Mesothelial cell of epicardium (in vitro differentiated cells): ENCODE data around the gene C1orf198. TPM values are rescaled to one million over a fixed set of nuclear protein-coding genes. Genes with fewer than 3 reads are reported as not detected.

ENCODE experiments used
- DNase-seq, 2 experiments: peaks; one replicate each; pipeline ENCODE4 v3.0.0; 2021; ENCODE audit warnings: low spot score in 2 of 2; ENCODE audit not compliant: unreplicated experiment in 2 of 2
- H3K27ac Mint-ChIP-seq: 2 replicates; pipeline ENCODE4 v1.8.0; 2021; ENCODE audit warnings: mixed read lengths
- H3K27me3 Mint-ChIP-seq: 2 replicates; pipeline ENCODE4 v1.8.0; 2021; ENCODE audit warnings: low read depth, mixed read lengths
- H3K36me3 Mint-ChIP-seq: 2 replicates; pipeline ENCODE4 v1.8.0; 2021; ENCODE audit warnings: mixed read lengths
- H3K4me1 Mint-ChIP-seq: 2 replicates; pipeline ENCODE4 v1.8.0; 2021; ENCODE audit warnings: mixed read lengths
- H3K4me3 Mint-ChIP-seq: 2 replicates; pipeline ENCODE4 v1.8.0; 2021; ENCODE audit warnings: mild to moderate bottlenecking, moderate library complexity, mixed read lengths
- H3K9me3 Mint-ChIP-seq: 2 replicates; pipeline ENCODE4 v1.8.0; 2021; ENCODE audit warnings: mixed read lengths
- total RNA-seq: library from RNA; stranded (reverse); gene quantifications from 3 replicates; pipeline ENCODE4 v1.2.1, GENCODE V29; 2021
- TF ChIP-seq, protein P1 (sequence below): fragments of 200-600 bp; sonication (generic); IDR thresholded peaks from one replicate; pipeline ENCODE4 v1.5.0; 2021; ENCODE audit warnings: antibody characterized with exemption; ENCODE audit not compliant: unreplicated experiment

C1orf198 gene
- total RNA-seq, 1 donor from 2014 or later, result 143 TPM

DNA sequence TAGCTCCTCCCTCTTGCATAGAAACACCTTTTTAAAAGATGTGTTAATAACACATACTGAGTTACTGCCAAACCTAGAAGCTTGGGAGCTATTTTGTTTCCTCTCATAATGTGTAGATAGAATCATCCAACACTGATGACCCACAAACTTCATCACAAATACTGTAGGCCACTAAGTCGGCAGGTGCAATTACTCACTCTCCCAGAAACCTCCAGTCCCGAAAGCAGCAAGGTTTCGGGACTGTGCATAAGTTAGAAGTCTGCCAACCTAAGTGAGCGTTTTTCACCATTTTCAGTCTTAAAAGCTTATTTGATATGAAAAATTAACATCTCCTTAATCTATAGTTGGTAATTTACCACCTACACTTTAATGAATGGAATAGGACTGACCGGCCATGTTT lies 32.0 kb downstream of the C1orf198 start:
- no peak overlapping the region for H3K4me3 Mint-ChIP-seq
- H3K9me3 Mint-ChIP-seq, result peaks cover 16% of the 10 kb centered on the region
- no peak for DNase-seq
- no peak overlapping the region for H3K27ac Mint-ChIP-seq
- H3K36me3 Mint-ChIP-seq, result peaks cover 41% of the 10 kb centered on the region
- no peaks in the 10 kb centered on the region for H3K27me3 Mint-ChIP-seq
- peaks cover 26% of the 10 kb centered on the region for H3K4me1 Mint-ChIP-seq
- TF ChIP-seq, protein P1, sequence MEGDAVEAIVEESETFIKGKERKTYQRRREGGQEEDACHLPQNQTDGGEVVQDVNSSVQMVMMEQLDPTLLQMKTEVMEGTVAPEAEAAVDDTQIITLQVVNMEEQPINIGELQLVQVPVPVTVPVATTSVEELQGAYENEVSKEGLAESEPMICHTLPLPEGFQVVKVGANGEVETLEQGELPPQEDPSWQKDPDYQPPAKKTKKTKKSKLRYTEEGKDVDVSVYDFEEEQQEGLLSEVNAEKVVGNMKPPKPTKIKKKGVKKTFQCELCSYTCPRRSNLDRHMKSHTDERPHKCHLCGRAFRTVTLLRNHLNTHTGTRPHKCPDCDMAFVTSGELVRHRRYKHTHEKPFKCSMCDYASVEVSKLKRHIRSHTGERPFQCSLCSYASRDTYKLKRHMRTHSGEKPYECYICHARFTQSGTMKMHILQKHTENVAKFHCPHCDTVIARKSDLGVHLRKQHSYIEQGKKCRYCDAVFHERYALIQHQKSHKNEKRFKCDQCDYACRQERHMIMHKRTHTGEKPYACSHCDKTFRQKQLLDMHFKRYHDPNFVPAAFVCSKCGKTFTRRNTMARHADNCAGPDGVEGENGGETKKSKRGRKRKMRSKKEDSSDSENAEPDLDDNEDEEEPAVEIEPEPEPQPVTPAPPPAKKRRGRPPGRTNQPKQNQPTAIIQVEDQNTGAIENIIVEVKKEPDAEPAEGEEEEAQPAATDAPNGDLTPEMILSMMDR, result no peak

DNA sequence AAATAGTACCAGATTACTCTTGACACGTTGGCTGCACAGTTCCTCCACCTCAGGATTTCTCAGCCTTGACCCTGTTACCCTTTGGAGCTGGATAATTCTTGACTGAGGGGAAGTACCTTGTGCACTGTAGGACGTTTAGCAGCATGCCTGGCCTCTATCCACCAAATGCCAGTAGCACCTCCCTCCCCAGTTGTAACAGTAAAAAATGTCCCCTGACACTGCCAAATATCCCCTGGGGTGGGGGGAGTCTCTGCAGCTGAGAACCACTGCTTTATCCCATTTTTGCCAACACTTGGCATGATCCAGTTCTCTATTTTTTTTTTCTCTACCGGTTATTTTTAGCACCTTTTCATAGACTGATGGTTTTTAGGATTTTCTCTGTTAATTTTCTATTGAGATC lies 34.0 kb downstream of the C1orf198 start:
- Mint-ChIP-seq H3K9me3 (peaks cover 22% of the 10 kb centered on the region), H3K36me3 (peaks cover 25% of the 10 kb centered on the region), H3K27me3 (no peaks in the 10 kb centered on the region), H3K27ac (no peak overlapping the region), H3K4me3 (no peak overlapping the region), H3K4me1 (peaks cover 13% of the 10 kb centered on the region)
- DNase-seq, result no peak
- TF ChIP-seq, protein P1, result no peak

DNA sequence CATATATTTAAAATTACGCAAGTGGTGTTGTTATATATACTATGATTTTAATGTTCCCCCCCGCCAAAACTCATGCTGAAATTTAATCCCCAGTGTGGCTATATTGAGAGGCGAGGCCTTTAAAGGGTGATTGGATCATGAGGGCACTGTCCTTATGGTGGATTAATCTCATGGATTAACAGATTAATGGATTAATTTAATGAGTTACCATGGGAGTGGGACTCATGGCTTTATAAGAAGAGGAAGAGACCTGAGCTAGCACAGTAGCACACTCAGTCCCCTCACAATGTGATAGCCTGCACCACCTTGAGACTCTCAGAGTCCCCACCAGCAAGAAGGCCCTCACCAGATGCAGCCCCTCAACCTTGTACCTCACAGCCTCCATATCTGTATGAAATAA lies 34.8 kb downstream of the C1orf198 start:
- DNase-seq, result no peak
- peaks cover 18% of the 10 kb centered on the region for H3K36me3 Mint-ChIP-seq
- H3K27ac Mint-ChIP-seq, result no peak overlapping the region
- TF ChIP-seq, protein P1, result no peak
- peaks cover 13% of the 10 kb centered on the region for H3K4me1 Mint-ChIP-seq
- no peak overlapping the region for H3K4me3 Mint-ChIP-seq
- H3K9me3 Mint-ChIP-seq, result peaks cover 22% of the 10 kb centered on the region
- no peaks in the 10 kb centered on the region for H3K27me3 Mint-ChIP-seq

DNA sequence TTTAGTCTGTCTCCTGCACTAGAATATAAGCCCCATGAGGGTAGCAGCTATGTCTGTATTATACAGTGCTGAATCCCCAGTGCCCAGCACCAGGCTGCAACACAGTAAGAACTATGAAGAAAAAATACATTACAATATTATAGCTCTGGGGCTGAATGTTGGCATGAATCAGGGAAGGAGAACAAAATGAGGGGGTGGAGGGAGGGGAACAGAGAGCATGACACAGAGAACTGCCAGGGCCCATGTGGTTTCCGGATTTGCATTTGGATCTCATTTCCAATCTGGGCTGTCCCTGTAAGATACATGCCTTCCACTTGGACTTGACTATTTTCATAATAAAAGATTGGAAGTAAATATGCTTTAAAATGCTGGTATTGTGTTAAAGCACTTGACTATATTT lies 35.8 kb downstream of the C1orf198 start:
- no peak overlapping the region for H3K4me3 Mint-ChIP-seq
- no peak overlapping the region for H3K27ac Mint-ChIP-seq
- H3K36me3 Mint-ChIP-seq, result peaks cover 9% of the 10 kb centered on the region
- H3K4me1 Mint-ChIP-seq, result peaks cover 13% of the 10 kb centered on the region
- no peaks in the 10 kb centered on the region for H3K27me3 Mint-ChIP-seq
- H3K9me3 Mint-ChIP-seq, result peaks cover 22% of the 10 kb centered on the region
- no peak for DNase-seq
- TF ChIP-seq, protein P1, result no peak

DNA sequence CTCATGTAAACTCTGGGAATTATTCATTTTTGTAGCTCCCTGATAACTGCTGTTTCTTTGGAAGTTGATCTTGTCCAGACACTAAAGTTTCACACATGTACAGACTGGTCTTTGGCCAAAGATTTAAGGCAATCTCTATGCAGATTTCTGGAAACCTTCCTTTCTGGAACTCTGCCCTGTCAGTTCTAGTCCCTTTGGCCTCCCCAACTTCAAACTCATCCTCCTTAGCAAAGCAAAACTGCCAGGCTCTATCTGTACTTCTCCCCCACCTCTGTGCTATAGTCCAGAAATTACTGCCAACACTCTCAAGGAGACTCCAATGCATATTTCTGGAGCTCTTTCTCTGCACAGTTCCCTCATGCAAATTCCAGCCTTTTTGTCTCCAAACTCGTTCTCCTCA lies 36.5 kb downstream of the C1orf198 start:
- TF ChIP-seq, protein P1, result no peak
- peaks cover 15% of the 10 kb centered on the region for H3K4me1 Mint-ChIP-seq
- H3K9me3 Mint-ChIP-seq, result peaks cover 22% of the 10 kb centered on the region
- H3K27ac Mint-ChIP-seq, result peak overlapping the region; percentile 36
- no peaks in the 10 kb centered on the region for H3K27me3 Mint-ChIP-seq
- no peak overlapping the region for H3K4me3 Mint-ChIP-seq
- peaks cover 9% of the 10 kb centered on the region for H3K36me3 Mint-ChIP-seq
- no peak for DNase-seq

DNA sequence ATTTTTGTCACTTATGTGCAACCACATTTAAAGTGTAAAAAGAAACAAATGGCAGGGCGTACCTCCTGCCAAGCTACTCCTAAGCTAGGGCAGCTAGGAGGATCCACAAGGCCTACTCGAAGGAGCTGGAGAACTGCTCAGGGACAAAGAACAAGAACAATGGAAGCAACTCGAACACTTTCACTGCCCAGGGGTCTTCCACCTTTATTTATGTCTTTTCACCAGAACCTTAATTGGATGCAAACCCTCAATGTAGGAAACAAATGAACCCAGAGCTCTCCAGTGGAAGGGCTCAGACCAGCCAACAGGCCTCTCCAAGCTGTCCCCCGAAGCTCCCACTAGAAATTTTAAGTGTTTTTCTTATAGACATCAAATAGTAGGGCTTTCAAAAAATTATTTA lies 39.9 kb downstream of the C1orf198 start:
- TF ChIP-seq, protein P1, result no peak
- no peaks in the 10 kb centered on the region for H3K27me3 Mint-ChIP-seq
- no peak overlapping the region for H3K4me3 Mint-ChIP-seq
- no peak overlapping the region for H3K27ac Mint-ChIP-seq
- peaks cover 6% of the 10 kb centered on the region for H3K36me3 Mint-ChIP-seq
- peaks cover 18% of the 10 kb centered on the region for H3K9me3 Mint-ChIP-seq
- H3K4me1 Mint-ChIP-seq, result peaks cover 24% of the 10 kb centered on the region
- no peak for DNase-seq
